GM12878 (cell line): Measurements from ENCODE around the gene COG2. TPM values are rescaled to one million over a fixed set of nuclear protein-coding genes. Genes with fewer than 3 reads are reported as not detected.

Experiments
- ATAC-seq: fragments of 200-7000 bp; cut with Tn5 transposase; 3 replicates; pipeline ENCODE4 v1.9.1; 2020; ENCODE audit warnings: mild to moderate bottlenecking, moderate library complexity
- BruUV-seq: library from RNA; stranded (reverse); fragments of 400-500 nt; replicated peaks from 2 replicates; lab custom pipeline; 2021; lab: Mats Ljungman, UMichigan
- CTCF ChIA-PET: fragments of 300-600 bp; sonication (Branson Sonifier 250); formaldehyde crosslinking; extraction: SDS; loops from one replicate; lab custom pipeline; 2021; ENCODE audit warnings: inconsistent platforms; lab: Yijun Ruan, JAX
- POLR2A ChIA-PET: fragments of 350-600 bp; formaldehyde crosslinking; extraction: SDS; loops from one replicate; lab custom pipeline; 2021; ENCODE audit warnings: inconsistent platforms; lab: Charles Lee
- RAD21 ChIA-PET: fragments of 300-600 bp; sonication (Branson Sonifier 250); formaldehyde crosslinking; loops from one replicate; lab custom pipeline; 2023; ENCODE audit warnings: antibody characterized with exemption; ENCODE audit not compliant: unreplicated experiment; lab: Charles Lee
- SMC1A ChIA-PET: fragments of 300-600 bp; sonication (Branson Sonifier 250); formaldehyde crosslinking; loops from one replicate; lab custom pipeline; 2023; ENCODE audit not compliant: unreplicated experiment, uncharacterized antibody; lab: Charles Lee
- DNase-seq: peaks from one replicate; pipeline ENCODE4 v3.0.0-alpha.2; 2011; ENCODE audit warnings: low read depth, low spot score
- FAIRE-seq: peaks from 3 replicates; lab custom pipeline; 2011; peaks lifted over from hg19 to GRCh38; lab: Jason Lieb, UNC
- H2AFZ ChIP-seq: 2 replicates; pipeline ENCODE4 v1.6.0; 2011; ENCODE audit warnings: low read depth, low read length, control low read depth; ENCODE audit not compliant: control insufficient read depth
- H3K27ac ChIP-seq: 2 replicates; pipeline ENCODE4 v1.5.1; 2011; ENCODE audit warnings: control low read depth; ENCODE audit not compliant: control insufficient read depth, insufficient read depth
- H3K27me3 ChIP-seq, 2 experiments: replicated peaks in 1 of 2; 2 replicates each; pipeline versions ENCODE4 v1.6.0 to v1.6.1; 2011; ENCODE audit warnings: low read length in 1 of 2; ENCODE audit not compliant: control insufficient read depth in 2 of 2, insufficient read depth in 2 of 2
- H3K36me3 ChIP-seq, 2 experiments: 2 replicates each; pipeline ENCODE4 v1.5.1; 2011; ENCODE audit warnings: low read length in 1 of 2; ENCODE audit not compliant: control insufficient read depth in 2 of 2, insufficient read depth in 2 of 2
- H3K4me1 ChIP-seq: 2 replicates; pipeline ENCODE4 v1.6.1; 2011; ENCODE audit warnings: mild to moderate bottlenecking, low read length, moderate library complexity, mixed read lengths; ENCODE audit not compliant: control insufficient read depth, insufficient read depth
- H3K4me2 ChIP-seq: 2 replicates; pipeline ENCODE4 v1.6.0; 2011; ENCODE audit warnings: control low read depth; ENCODE audit not compliant: control insufficient read depth, insufficient read depth
- H3K4me3 ChIP-seq: fragments of 200-600 bp; sonication (generic); 2 replicates; pipeline ENCODE4 v1.5.1; 2016
- H3K79me2 ChIP-seq: 2 replicates; pipeline ENCODE4 v1.6.0; 2011; ENCODE audit warnings: low read length; ENCODE audit not compliant: control insufficient read depth, insufficient read depth
- H3K9ac ChIP-seq: 2 replicates; pipeline ENCODE4 v1.8.0; 2011; ENCODE audit warnings: low read length, control low read depth, mixed read lengths; ENCODE audit not compliant: control insufficient read depth, insufficient read depth
- H3K9me3 ChIP-seq: replicated peaks from 3 replicates; pipeline ENCODE4 v1.5.1; 2011; ENCODE audit warnings: mild to moderate bottlenecking, low read length; ENCODE audit not compliant: control insufficient read depth, insufficient read depth
- H4K20me1 ChIP-seq: 2 replicates; pipeline ENCODE4 v1.6.0; 2011; ENCODE audit not compliant: control insufficient read depth, insufficient read depth
- CBX5 ChIP-seq: sonication (generic); IDR thresholded peaks from 2 replicates; pipeline ENCODE4 v1.6.1; 2016; ENCODE audit warnings: low read depth, moderate library complexity, mild to moderate bottlenecking, inconsistent platforms
- EED ChIP-seq: sonication (generic); IDR thresholded peaks from 2 replicates; pipeline ENCODE4 v1.6.1; 2016; ENCODE audit warnings: antibody characterized with exemption, low read depth
- KAT2A ChIP-seq: conservative IDR thresholded peaks from 2 replicates; pipeline ENCODE4 v1.6.1; 2011; ENCODE audit warnings: low read depth, low read length; ENCODE audit not compliant: control insufficient read depth
- NFYB ChIP-seq: IDR thresholded peaks from 2 replicates; pipeline ENCODE4 v1.6.1; 2011; ENCODE audit warnings: low read depth, mild to moderate bottlenecking, low read length, improper control_type of control experiment, moderate library complexity; ENCODE audit not compliant: insufficient read depth
- RUNX3 ChIP-seq: IDR thresholded peaks from 2 replicates; pipeline ENCODE4 v1.6.1; 2012; ENCODE audit warnings: low read length, inconsistent platforms
- SPI1 ChIP-seq: IDR thresholded peaks from 2 replicates; pipeline ENCODE4 v1.6.1; 2011; ENCODE audit warnings: low read depth, mild to moderate bottlenecking, low read length, moderate library complexity, borderline replicate concordance; ENCODE audit not compliant: insufficient read depth
- TAF1 ChIP-seq: IDR thresholded peaks from 2 replicates; pipeline ENCODE4 v1.6.1; 2011; ENCODE audit warnings: mild to moderate bottlenecking, low read depth, low read length, borderline replicate concordance
- TCF12 ChIP-seq: IDR thresholded peaks from 2 replicates; pipeline ENCODE4 v1.6.1; 2011; ENCODE audit warnings: low read depth, mild to moderate bottlenecking, low read length
- WGBS: methylation state at CpG from one replicate; pipeline ENCODE4 v1.1.6; 2016; ENCODE audit warnings: low lambda C conversion rate; ENCODE audit not compliant: insufficient replicate concordance, insufficient coverage; ENCODE audit errors: missing lambda C conversion rate; 5-methylcytosine and 5-hydroxymethylcytosine counted together
- in situ Hi-C: fragments of 300-500 bp; cut with MboI; formaldehyde crosslinking; loops from 9 replicates; pipeline ENCODE4 v1.14.3; 2018; ENCODE audit warnings: mixed read lengths
- intact Hi-C: fragments of 100-400 bp; cut with micrococcal nuclease; formaldehyde crosslinking; loops from one replicate; pipeline ENCODE4 v1.14.2; 2022; ENCODE audit not compliant: unreplicated experiment
- polyA plus RNA-seq, 11 experiments: library from polyadenylated mRNA; depleted of rRNA in 4 of 11; unstranded in 6 of 11; stranded (reverse) in 5 of 11; fragments of >200 nt; fragmentation: Nextera tagmentation in 4 of 11; fragmentation: Illumina TruSeq in 1 of 11; extraction: Ambion mirVana in 4 of 11; extraction: Trizol in 1 of 11; gene quantifications; 1 replicate in 1 of 11; 2 replicates in 10 of 11; pipeline versions ENCODE4 v1.2.1 to v1.2.3, GENCODE V29; 2011 to 2016; ENCODE audit warnings: inconsistent platforms in 2 of 11, missing spikeins in 2 of 11, low read depth in 1 of 11
- total RNA-seq, 4 experiments: library from RNA; depleted of rRNA in 3 of 4; stranded (reverse); fragments of >200 nt in 3 of 4; fragmentation: Illumina TruSeq in 1 of 4; extraction: Trizol in 1 of 4; gene quantifications; 2 replicates each; pipeline versions ENCODE4 v1.2.1 to v1.2.3, GENCODE V29; 2013 to 2021
- TF ChIP-seq, protein P1 (sequence below): fragments of 450-650 bp; IDR thresholded peaks from 2 replicates; pipeline ENCODE4 v1.6.1; 2017; ENCODE audit warnings: mild to moderate bottlenecking
- TF ChIP-seq, protein P2 (sequence below): fragments of 450-650 bp; IDR thresholded peaks from 2 replicates; pipeline ENCODE4 v1.6.1; 2017; ENCODE audit warnings: antibody characterized with exemption, mild to moderate bottlenecking, moderate library complexity
- TF ChIP-seq, protein P3 (sequence below): fragments of 450-650 bp; IDR thresholded peaks from 2 replicates; pipeline ENCODE4 v1.6.1; 2018; ENCODE audit warnings: mild to moderate bottlenecking, low read depth, moderate library complexity; ENCODE audit not compliant: partially characterized antibody

The COG2 gene
- total and polyA plus RNA-seq, 10 of the 15 experiments (the other 5 are each of a cell fraction or from before 2014, with no cell fraction given) = 15.0 to 31.5 (median 28.3) TPM

DNA sequence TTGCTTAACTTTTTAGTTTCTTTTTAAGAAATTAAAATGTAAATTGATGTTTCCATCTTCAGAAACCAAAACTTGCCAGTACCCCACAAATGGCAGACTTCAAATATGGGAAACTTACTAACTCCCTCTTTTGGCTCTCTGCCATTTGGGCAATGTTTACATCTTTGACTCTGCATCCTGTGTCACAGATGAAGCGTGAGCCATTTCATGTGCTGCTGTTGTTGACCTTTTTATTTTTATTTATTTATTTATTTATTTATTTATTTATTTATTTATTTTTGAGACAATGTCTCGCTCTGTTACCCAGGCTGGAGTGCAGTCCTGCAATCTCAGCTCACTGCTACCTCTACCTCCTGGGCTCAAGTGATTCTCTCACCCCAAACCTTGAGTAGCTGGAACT lies 16.0 kb upstream of the COG2 start:
- no peaks in the 10 kb centered on the region for H3K36me3 ChIP-seq
- H3K4me2 ChIP-seq = no peak overlapping the region
- DNase-seq = no peak
- H3K4me1 ChIP-seq = no peaks in the 10 kb centered on the region
- no peaks in the 10 kb centered on the region; the same call in 2 of the 3 replicates for H3K9me3 ChIP-seq
- intact Hi-C loops = no loop called here
- WGBS = 19% methylated on average over 2 of the region's 2 CpGs
- H3K27ac ChIP-seq = no peak overlapping the region
- SMC1A ChIA-PET = no interaction called here
- H4K20me1 ChIP-seq = no peaks in the 10 kb centered on the region
- no peak overlapping the region for H2AFZ ChIP-seq
- no peak overlapping the region for H3K4me3 ChIP-seq
- CTCF ChIA-PET = no interaction called here
- POLR2A ChIA-PET = no interaction called here
- RAD21 ChIA-PET = no interaction called here
- TF ChIP-seq SPI1 (no peak), RUNX3 (no peak), KAT2A (no peak), NFYB (no peak), TCF12 (no peak)
- TF ChIP-seq, protein P1, sequence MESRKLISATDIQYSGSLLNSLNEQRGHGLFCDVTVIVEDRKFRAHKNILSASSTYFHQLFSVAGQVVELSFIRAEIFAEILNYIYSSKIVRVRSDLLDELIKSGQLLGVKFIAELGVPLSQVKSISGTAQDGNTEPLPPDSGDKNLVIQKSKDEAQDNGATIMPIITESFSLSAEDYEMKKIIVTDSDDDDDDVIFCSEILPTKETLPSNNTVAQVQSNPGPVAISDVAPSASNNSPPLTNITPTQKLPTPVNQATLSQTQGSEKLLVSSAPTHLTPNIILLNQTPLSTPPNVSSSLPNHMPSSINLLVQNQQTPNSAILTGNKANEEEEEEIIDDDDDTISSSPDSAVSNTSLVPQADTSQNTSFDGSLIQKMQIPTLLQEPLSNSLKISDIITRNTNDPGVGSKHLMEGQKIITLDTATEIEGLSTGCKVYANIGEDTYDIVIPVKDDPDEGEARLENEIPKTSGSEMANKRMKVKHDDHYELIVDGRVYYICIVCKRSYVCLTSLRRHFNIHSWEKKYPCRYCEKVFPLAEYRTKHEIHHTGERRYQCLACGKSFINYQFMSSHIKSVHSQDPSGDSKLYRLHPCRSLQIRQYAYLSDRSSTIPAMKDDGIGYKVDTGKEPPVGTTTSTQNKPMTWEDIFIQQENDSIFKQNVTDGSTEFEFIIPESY = no peak
- in situ Hi-C loops = no loop called here
- no peak overlapping the region for H3K9ac ChIP-seq
- BruUV-seq = no TSS peak
- ATAC-seq = no peak
- FAIRE-seq = no peak
- H3K27me3 ChIP-seq = no peaks in the 10 kb centered on the region; a peak in 2 of 4 replicates
- H3K79me2 ChIP-seq = no peaks in the 10 kb centered on the region

DNA sequence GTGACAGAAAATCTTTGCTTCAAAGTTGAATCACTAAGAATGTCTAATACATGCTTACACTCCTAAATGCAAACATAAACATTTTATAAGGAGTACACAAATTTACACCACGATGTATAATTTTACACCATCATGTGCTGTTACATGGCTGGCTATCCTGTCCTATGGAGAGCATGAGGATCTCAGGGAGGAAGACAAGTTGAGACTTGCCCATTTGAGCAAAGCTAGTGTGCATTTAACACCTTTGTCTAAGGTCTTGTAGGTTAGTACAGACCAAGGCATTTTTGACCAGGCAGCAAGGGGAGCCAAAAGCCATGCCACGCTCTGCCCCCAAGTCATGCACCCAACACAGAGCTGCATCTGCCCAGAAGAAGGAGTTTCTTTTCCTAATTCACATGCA lies 14.5 kb upstream of the COG2 start:
- Histone ChIP-seq H2AFZ (no peak overlapping the region), H3K27me3 (no peaks in the 10 kb centered on the region; a peak in 1 of 4 replicates), H3K4me1 (no peaks in the 10 kb centered on the region), H4K20me1 (no peaks in the 10 kb centered on the region), H3K9me3 (no peaks in the 10 kb centered on the region; the same call in 2 of the 3 replicates), H3K79me2 (no peaks in the 10 kb centered on the region), H3K4me3 (no peak overlapping the region), H3K9ac (no peak overlapping the region), H3K27ac (no peak overlapping the region), H3K4me2 (no peak overlapping the region), H3K36me3 (no peaks in the 10 kb centered on the region)
- ChIA-PET POLR2A (no interaction called here), RAD21 (no interaction called here), SMC1A (no interaction called here), CTCF (no interaction called here)
- no peak for TF ChIP-seq CBX5
- TF ChIP-seq, protein P2, sequence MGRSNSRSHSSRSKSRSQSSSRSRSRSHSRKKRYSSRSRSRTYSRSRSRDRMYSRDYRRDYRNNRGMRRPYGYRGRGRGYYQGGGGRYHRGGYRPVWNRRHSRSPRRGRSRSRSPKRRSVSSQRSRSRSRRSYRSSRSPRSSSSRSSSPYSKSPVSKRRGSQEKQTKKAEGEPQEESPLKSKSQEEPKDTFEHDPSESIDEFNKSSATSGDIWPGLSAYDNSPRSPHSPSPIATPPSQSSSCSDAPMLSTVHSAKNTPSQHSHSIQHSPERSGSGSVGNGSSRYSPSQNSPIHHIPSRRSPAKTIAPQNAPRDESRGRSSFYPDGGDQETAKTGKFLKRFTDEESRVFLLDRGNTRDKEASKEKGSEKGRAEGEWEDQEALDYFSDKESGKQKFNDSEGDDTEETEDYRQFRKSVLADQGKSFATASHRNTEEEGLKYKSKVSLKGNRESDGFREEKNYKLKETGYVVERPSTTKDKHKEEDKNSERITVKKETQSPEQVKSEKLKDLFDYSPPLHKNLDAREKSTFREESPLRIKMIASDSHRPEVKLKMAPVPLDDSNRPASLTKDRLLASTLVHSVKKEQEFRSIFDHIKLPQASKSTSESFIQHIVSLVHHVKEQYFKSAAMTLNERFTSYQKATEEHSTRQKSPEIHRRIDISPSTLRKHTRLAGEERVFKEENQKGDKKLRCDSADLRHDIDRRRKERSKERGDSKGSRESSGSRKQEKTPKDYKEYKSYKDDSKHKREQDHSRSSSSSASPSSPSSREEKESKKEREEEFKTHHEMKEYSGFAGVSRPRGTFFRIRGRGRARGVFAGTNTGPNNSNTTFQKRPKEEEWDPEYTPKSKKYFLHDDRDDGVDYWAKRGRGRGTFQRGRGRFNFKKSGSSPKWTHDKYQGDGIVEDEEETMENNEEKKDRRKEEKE = no peak
- no peak for TF ChIP-seq EED
- TF ChIP-seq, protein P3, sequence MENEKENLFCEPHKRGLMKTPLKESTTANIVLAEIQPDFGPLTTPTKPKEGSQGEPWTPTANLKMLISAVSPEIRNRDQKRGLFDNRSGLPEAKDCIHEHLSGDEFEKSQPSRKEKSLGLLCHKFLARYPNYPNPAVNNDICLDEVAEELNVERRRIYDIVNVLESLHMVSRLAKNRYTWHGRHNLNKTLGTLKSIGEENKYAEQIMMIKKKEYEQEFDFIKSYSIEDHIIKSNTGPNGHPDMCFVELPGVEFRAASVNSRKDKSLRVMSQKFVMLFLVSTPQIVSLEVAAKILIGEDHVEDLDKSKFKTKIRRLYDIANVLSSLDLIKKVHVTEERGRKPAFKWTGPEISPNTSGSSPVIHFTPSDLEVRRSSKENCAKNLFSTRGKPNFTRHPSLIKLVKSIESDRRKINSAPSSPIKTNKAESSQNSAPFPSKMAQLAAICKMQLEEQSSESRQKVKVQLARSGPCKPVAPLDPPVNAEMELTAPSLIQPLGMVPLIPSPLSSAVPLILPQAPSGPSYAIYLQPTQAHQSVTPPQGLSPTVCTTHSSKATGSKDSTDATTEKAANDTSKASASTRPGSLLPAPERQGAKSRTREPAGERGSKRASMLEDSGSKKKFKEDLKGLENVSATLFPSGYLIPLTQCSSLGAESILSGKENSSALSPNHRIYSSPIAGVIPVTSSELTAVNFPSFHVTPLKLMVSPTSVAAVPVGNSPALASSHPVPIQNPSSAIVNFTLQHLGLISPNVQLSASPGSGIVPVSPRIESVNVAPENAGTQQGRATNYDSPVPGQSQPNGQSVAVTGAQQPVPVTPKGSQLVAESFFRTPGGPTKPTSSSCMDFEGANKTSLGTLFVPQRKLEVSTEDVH = no peak
- no peak for TF ChIP-seq TAF1
- ATAC-seq (no peak), FAIRE-seq (no peak), DNase-seq (no peak)
- BruUV-seq = no TSS peak
- WGBS = 60% methylated on average over 2 of the region's 2 CpGs
- in situ Hi-C loops (no loop called here), intact Hi-C loops (no loop called here)
